Duodenal mucosa (tissue), 2 donors: ENCODE measurements around the gene TSR1.

Source experiments
- H3K27ac ChIP-seq: one replicate; pipeline ENCODE4 v1.7.0; 2013; ENCODE audit warnings: low read depth, low read length
- H3K27me3 ChIP-seq, 2 donors: one replicate each; pipeline ENCODE4 v1.7.0; 2013; ENCODE audit warnings: low read length in 2 of 2, control low read depth in 1 of 2; ENCODE audit not compliant: insufficient read depth in 2 of 2, control insufficient read depth in 1 of 2
- H3K36me3 ChIP-seq, 2 donors: one replicate each; pipeline ENCODE4 v1.7.0; 2013; ENCODE audit warnings: low read length in 2 of 2, control low read depth in 1 of 2; ENCODE audit not compliant: insufficient read depth in 2 of 2, control insufficient read depth in 1 of 2
- H3K4me1 ChIP-seq, 2 donors: one replicate each; pipeline ENCODE4 v1.7.0; 2013; ENCODE audit warnings: low read length in 2 of 2, control low read depth in 1 of 2; ENCODE audit not compliant: insufficient read depth in 2 of 2, control insufficient read depth in 1 of 2
- H3K4me3 ChIP-seq, 2 donors: one replicate each; pipeline ENCODE4 v1.7.0; 2013; ENCODE audit warnings: low read length in 2 of 2, low read depth in 1 of 2
- H3K9ac ChIP-seq, 2 donors: one replicate each; pipeline ENCODE4 v1.7.0; 2013; ENCODE audit warnings: low read length in 2 of 2, low read depth in 1 of 2
- H3K9me3 ChIP-seq, 2 donors: one replicate each; pipeline ENCODE4 v1.7.0; 2013; ENCODE audit warnings: low read length in 2 of 2, control low read depth in 1 of 2; ENCODE audit not compliant: control insufficient read depth in 1 of 2

Gene TSR1

GRCh38 chr17:2336215-2336851, at the start of gene TSR1:
Gene TSR1, minus strand, starts transcription at chr17:2336457. Its CDS starts 30 bp downstream, at chr17:2336427.
- peaks cover 14 to 18% of the 10 kb centered on the region in 2 donors for H3K4me1 ChIP-seq
- H3K9ac ChIP-seq: peak within 1 kb of the TSS; percentile 84 to 86
- H3K27me3 ChIP-seq: no peaks in the 10 kb centered on the region
- peak within 1 kb of the TSS; percentile 79 for H3K27ac ChIP-seq
- H3K36me3 ChIP-seq: peaks cover 25 to 39% of the 10 kb centered on the region in 2 donors
- H3K4me3 ChIP-seq: peak within 1 kb of the TSS; percentile 85 to 94
- no peaks in the 10 kb centered on the region for H3K9me3 ChIP-seq

GRCh38 chr17:2385240-2386210, 49.3 kb upstream of the TSR1 start:
- Histone ChIP-seq H3K9me3 (no peaks in the 10 kb centered on the region), H3K27ac (peak overlapping the region; percentile 13), H3K4me3 (no peak overlapping the region), H3K4me1 (peaks cover 30 to 37% of the 10 kb centered on the region in 2 donors), H3K9ac (peak overlapping the region; percentile 38 to 59), H3K27me3 (no peaks in the 10 kb centered on the region), H3K36me3 (peaks cover 3 to 33% of the 10 kb centered on the region in 2 donors)

- H3K4me1 ChIP-seq: peaks cover 30% of the 10 kb centered on the region in 2 donors
- peak overlapping the region in 1 of 2 donors; percentile 60 for H3K9ac ChIP-seq
- no peaks in the 10 kb centered on the region for H3K27me3 ChIP-seq
- no peak overlapping the region for H3K27ac ChIP-seq
- H3K36me3 ChIP-seq: peaks cover 3 to 41% of the 10 kb centered on the region in 2 donors
- no peak overlapping the region for H3K4me3 ChIP-seq
- H3K9me3 ChIP-seq: no peaks in the 10 kb centered on the region
These were observed 48.3 kb upstream of the TSR1 start for GRCh38 chr17:2384439-2385127.

- Histone ChIP-seq H3K9me3 (no peaks in the 10 kb centered on the region), H3K4me1 (peaks cover 30% of the 10 kb centered on the region in 2 donors), H3K4me3 (no peak overlapping the region), H3K27ac (peak overlapping the region; percentile 71), H3K27me3 (no peaks in the 10 kb centered on the region), H3K9ac (peak overlapping the region; percentile 60 to 79), H3K36me3 (peaks cover 9 to 46% of the 10 kb centered on the region in 2 donors)
These were observed 47.4 kb upstream of the TSR1 start for GRCh38 chr17:2383628-2384167.

GRCh38 chr17:2380950-2381649, 44.8 kb upstream of the TSR1 start:
- no peaks in the 10 kb centered on the region for H3K9me3 ChIP-seq
- no peak overlapping the region for H3K27ac ChIP-seq
- H3K27me3 ChIP-seq: no peaks in the 10 kb centered on the region
- H3K4me3 ChIP-seq: no peak overlapping the region
- H3K4me1 ChIP-seq: peaks cover 22 to 27% of the 10 kb centered on the region in 2 donors
- peaks cover 15 to 43% of the 10 kb centered on the region in 2 donors for H3K36me3 ChIP-seq
- H3K9ac ChIP-seq: no peak overlapping the region

- Histone ChIP-seq H3K9ac (no peak overlapping the region), H3K9me3 (no peaks in the 10 kb centered on the region), H3K27ac (no peak overlapping the region), H3K36me3 (peaks cover 15 to 44% of the 10 kb centered on the region in 2 donors), H3K4me3 (no peak overlapping the region), H3K27me3 (no peaks in the 10 kb centered on the region), H3K4me1 (peaks cover 16 to 20% of the 10 kb centered on the region in 2 donors)
These were observed 44.1 kb upstream of the TSR1 start for GRCh38 chr17:2380226-2380922.

- Histone ChIP-seq H3K4me1 (peaks cover 16 to 18% of the 10 kb centered on the region in 2 donors), H3K27me3 (no peaks in the 10 kb centered on the region), H3K4me3 (no peak overlapping the region), H3K9ac (no peak overlapping the region), H3K27ac (no peak overlapping the region), H3K36me3 (peaks cover 15 to 49% of the 10 kb centered on the region in 2 donors), H3K9me3 (no peaks in the 10 kb centered on the region)
These were observed 43.4 kb upstream of the TSR1 start for GRCh38 chr17:2379489-2380225.

- Histone ChIP-seq H3K4me3 (no peak overlapping the region), H3K36me3 (peaks cover 15 to 51% of the 10 kb centered on the region in 2 donors), H3K4me1 (peaks cover 10% of the 10 kb centered on the region in 2 donors), H3K9me3 (no peaks in the 10 kb centered on the region), H3K9ac (no peak overlapping the region), H3K27me3 (no peaks in the 10 kb centered on the region), H3K27ac (no peak overlapping the region)
These were observed 42.6 kb upstream of the TSR1 start for GRCh38 chr17:2378905-2379304.
